GM21737 (cell line): ENCODE data around the gene NCS1.

ENCODE experiments used
- ATAC-seq: cut with Tn5 transposase; IDR thresholded peaks from one replicate; pipeline ENCODE4 v1.9.1; 2021; ENCODE audit warnings: mild to moderate bottlenecking, moderate library complexity; ENCODE audit not compliant: unreplicated experiment

Gene NCS1

GRCh38 chr9:130284690-130285089, 112.5 kb downstream of the NCS1 start:
- ATAC-seq: no peak

GRCh38 chr9:130285271-130285670, 113.1 kb downstream of the NCS1 start:
- ATAC-seq: no peak

- no peak for ATAC-seq
These were observed 114.0 kb downstream of the NCS1 start for GRCh38 chr9:130286072-130286770.
